HG03045 (cell line): Measurements from ENCODE around the gene MYH4.

Source experiments
- ATAC-seq: cut with Tn5 transposase; IDR thresholded peaks from one replicate; pipeline ENCODE4 v1.9.1; 2021; ENCODE audit warnings: mild to moderate bottlenecking, moderate library complexity; ENCODE audit not compliant: unreplicated experiment

Gene MYH4

DNA sequence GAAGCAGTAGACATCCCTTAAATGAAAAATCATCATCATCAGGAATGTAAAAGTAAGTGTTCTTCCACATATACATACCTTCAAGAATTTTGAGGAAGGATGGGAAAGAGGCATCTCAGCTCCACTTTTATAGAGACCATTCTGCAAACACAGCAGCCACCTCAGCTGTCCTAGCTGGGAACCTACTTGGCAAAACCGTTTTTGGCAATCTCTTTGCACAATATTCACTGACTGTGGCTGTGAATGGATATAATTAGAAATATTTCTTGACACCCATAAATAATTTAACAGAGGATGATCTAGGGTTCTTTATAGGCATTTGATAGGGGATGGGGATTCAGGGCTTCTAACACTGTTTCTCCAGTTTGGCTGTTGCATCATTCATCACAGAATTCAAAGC, at the start of gene MYH4:
Gene MYH4 (minus strand): TSS at position 101 of the 400 bp plus-strand sequence. CDS start 2,814 bp downstream, outside the sequence.
- no peak for ATAC-seq

DNA sequence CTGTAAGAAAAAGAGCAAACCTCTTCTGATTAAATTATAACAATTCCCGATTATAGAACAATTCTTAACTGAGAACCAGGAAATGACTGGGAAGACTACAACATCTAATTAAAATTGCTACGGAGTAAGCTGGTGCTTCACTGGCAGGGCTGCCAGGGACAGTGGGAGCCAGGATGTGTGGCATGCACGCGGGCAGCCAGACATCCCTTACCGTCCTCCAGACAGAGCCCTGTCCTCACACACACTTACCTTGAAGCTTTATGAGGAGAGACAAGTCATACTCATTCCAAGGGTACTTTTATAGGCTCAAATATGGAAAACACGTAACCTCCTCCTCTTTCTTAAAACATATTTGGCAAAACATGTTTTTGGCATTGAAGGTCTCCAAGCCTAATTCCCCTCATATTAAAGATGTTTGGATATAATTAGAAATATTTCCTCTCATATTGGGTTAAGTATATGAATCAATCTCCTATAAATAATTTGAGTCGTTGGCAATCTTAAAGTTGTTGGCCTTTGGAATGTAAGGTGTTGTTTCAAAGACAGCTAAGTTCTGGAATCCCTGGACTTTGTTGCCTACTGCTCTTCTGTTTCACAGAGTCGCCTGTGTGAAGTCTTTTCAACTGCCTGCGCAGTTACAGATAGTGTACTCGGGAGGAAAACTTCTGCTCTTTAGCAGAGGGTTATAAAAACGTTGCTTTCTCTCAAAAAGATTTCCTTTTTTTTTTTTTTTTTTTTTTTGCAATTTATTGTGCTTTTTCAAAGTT, 49.1 kb upstream of the MYH4 start, which contains the start of gene MYH1:
Gene MYH1 (minus strand): TSS at position 272 of the 767 bp plus-strand sequence. CDS start 1,900 bp downstream, outside the sequence.
- ATAC-seq, result no peak

DNA sequence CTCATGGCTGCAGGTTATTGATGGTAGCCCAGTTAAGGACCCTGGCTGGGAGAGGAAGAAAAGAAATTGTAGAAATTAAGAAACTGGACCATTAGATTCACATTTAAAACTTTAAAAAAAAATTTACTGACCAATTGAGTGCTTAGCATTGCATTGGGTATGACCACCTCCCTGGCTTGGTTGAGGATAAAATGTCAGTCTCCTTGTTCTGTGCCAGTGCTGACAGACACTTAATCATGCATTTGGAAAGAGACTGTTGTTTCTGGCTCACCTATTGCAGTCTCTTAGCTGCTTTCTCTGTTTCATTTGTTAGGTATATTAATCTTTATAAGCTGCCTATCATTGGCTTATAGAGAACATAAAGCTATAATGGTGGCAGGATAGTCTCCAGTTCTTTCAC, 47.3 kb upstream of the MYH4 start:
- ATAC-seq, result no peak

DNA sequence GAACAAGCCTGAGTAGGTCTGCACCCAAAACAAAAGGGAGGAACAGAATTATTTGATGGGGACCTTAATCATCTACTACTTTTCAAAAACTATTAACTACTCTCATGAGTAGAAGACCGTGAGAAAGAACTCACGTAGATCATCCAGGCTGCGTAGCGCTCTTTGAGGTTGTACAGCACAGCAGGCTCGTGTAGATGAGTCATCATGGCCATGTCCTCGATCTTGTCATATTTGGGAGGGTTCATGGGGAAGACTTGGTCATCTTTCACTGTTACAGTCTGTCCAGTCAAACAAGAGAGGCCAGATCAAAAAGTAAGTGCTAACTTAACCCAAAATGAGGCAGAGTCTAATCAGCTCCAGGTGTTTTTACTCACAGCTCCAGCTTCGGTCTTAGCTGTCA, 46.7 kb upstream of the MYH4 start:
- ATAC-seq, result no peak

DNA sequence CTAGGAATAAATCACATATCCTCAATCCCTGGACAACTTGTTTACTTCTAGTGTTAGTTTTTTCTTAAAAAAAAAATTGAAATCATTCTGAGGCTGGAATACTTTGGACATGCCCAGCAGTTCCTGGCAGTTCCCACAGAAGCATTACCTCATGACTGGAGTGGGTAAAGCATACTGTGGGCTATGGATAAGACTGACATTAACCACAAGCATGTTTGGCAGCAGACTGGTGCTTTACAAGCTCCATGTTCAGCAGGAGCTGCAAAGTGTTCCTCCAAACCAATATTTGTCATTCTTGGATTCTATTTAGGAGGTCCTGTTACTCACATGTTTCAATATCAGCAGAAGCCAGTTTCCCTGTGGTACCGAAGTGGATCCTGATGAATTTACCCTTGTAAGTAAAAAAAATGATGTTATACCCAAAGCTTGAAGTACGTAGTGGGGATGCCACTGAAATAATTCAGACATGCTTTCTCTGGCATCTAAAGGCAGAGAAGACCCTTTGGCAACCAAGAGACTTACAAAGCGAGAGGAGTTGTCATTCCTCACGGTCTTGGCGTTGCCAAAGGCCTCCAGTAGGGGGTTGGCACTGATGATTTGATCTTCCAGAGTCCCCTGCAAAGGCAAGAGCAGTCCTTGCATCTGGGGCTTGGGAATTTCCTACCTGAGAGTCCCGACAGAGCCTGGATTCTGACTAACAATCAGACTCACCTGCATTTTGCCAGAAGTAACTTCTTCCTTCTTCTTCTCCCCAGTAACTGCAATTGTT, 44.1 kb upstream of the MYH4 start:
- no peak for ATAC-seq

DNA sequence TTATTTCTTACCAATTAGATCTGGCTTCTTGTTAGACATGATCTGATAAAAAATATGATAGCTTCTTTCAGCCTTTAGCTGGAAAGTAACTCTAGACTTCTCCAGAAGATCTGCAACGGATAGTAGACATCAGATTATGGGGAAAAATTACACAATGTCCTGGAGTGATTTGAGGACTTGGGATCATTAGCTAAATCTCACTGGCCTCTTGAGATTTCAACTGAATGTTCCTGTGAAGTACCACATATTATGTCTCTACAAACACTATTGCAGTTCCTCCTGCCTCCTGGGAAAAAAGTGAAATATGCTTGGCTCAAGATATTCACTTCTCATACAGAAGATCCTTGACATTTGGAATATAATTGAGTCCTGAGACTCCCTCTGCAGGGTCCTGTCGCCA, 43.5 kb upstream of the MYH4 start:
- no peak for ATAC-seq

DNA sequence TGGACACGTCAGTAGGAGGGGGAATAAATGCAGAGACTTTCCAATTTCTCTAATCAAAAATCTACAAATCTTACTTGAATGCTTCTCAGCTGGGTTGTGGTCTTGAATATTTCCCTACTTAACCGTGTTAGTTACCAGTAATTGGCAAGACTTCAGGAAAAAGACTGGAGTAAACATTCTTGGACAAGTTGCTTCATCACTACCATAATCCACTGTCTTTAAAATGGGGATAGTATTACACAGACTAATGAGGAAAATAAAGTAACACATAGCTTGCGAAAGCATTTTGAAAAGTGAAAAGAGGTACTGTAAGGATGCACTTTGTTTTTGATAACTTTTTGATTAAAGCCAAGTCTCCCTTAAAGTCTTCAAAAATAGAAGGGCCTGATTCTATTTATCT, 30.6 kb upstream of the MYH4 start:
- ATAC-seq, result no peak

DNA sequence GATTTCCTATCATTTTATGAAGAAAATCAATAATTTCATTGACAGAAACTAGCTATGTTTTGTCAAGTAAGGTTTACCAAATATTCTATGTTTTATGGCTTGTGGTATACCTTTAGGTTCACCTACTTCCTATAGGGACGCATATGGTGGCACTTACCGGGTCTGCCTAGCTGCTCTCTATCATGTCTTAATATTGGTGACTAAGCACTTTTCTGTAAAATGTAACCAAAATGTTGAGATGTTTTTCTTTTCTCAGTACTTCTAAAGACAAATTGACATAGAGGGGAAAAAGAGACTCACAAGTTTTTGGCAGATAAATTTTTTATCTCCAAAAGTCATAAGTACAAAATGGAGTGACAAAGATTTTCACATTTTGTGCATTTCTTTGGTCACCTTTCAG, 22.6 kb upstream of the MYH4 start:
- no peak for ATAC-seq

DNA sequence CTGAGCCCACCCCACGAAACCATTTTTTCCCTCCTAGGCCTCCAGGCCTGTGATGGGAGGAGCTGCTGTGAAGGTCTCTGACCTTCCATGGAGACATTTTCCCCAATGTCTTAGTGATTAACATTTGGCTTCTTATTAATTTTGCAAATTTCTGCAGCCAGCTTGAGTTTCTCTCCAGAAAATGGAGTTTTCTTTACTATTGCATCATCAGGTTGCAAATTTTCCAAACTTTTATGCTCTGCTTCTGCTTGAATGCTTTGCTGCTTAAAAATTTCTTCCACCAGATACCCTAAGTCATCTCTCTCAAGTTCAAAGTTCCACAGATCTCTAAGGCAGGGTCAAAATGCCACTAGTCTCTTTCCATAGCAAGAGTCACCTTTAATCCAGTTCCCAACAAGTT, 12.9 kb upstream of the MYH4 start:
- ATAC-seq, result no peak

DNA sequence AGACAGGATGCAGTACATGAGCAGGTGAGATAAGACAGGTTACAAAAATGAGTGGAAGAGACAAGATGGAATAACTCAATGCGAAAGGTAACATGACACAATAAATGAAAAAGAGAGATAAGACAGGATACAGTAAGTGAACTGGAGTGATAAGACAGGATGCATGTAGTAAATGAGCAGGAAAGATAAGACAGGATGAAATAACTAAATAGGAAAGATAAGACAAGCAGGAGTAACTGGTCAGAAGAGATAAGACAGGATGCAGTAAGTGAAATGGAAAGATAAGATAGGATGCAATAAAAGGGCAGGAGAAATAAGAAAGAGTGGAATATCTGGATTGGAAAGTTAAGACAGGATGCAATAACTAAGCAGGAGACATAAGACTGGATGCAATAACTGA, 8.3 kb upstream of the MYH4 start:
- no peak for ATAC-seq

DNA sequence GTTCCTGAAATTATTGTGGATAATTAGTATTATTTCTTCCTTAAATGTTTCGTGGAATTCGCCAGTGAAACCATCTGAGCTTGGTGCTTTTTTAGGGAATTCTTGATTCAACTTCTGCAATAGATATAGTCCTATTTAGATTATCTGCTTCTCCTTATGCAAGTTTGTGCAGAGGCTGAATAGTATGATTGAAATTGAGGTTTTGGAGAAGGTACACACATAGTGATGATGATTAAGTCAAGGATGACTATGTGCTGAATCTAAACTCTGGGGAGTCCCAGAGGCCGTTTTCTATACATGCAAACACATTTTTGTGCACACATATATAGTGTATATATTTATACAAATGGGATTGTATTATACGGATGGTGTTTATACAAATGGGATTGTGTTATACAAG, 5.2 kb upstream of the MYH4 start:
- ATAC-seq, result no peak

DNA sequence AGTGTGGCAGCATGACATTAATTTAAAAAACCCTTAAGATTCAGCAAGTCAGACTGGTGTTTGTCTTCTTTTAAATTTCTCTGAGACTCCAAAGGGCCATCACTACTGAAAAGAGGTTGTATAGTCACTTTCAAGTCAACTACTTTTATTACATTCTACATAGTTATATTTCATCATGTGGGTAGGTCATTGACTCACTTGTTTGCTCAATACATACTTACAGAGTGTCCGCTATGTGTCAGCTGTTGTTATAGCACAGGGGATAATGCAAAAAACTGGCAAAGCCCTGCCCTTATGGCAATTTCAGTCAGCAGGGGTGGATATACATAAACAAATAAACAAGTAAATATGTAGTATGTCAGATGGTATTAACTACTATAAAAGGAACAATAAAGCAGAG, 2.5 kb upstream of the MYH4 start:
- no peak for ATAC-seq

DNA sequence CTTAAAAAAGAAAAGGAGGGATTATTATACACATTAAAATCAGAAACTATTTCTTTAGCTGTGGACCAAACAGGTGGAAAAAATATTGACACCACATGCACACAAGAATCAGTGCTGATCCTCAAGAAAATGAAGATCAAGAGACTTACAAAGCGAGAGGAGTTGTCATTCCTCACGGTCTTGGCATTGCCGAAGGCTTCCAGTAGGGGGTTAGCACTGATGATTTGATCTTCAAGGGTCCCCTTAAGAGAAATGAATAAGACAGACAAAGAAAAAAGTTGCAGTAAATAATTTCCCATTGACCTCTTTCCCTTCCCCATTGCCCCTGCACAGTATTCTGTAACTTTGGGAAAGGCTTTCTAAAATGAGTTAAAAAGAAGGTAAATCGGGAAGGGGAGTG, 6.0 kb downstream of the MYH4 start:
- ATAC-seq, result no peak

DNA sequence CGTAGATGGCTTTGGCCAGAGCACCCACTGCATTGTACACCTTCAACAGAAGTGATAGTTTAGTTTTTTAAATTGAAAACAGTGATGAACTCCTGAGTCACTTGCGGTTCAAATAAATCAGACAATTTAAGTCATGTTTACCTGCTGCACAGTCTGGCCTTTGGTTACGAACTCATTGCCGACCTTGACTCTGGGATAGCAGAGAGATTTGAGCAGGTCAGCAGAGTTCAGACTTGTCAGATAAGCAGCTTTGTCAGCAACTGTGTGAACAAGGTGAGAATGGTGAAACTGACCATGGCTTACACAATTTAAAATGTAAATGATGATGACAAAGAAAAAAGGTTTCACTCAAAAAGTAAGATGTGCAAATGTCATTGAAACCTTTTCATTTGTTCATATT, 9.3 kb downstream of the MYH4 start:
- ATAC-seq, result no peak

DNA sequence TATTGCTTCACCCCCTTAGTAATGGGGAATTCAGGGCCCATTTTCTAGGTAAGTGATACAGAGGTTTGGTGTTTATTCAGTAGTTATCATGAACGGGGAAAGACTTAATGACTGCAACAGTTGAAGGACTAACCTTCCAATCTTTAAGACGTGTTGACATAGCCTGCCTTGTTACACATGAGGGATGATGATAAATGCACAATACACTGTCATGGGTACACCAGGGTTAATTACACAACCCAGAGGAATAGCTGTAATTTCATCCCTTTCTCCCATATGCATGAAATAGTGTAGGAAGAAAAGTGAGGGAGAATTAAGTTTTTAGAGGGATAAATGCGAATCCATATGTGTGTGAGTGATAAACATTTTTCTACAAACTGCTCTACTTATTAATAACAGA, 10.7 kb downstream of the MYH4 start:
- ATAC-seq, result no peak

DNA sequence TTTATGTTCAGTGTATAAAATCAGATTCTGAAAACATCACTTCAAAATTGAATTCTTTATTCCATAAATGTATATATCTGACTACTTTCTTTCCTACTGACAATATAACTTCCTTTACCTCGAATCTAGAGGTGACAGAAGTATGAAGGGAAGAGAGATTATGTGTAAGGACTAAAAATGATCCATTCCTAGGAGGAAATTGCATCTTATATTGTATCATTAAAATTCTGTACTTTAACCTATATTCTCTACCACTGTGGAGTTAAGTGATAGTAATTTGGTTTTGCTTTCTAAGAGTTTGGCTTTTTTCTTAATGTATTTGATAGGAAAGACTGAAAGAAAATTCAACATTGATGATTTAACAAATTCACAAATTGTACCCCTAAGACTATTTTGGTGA, 11.4 kb downstream of the MYH4 start:
- ATAC-seq, result no peak

DNA sequence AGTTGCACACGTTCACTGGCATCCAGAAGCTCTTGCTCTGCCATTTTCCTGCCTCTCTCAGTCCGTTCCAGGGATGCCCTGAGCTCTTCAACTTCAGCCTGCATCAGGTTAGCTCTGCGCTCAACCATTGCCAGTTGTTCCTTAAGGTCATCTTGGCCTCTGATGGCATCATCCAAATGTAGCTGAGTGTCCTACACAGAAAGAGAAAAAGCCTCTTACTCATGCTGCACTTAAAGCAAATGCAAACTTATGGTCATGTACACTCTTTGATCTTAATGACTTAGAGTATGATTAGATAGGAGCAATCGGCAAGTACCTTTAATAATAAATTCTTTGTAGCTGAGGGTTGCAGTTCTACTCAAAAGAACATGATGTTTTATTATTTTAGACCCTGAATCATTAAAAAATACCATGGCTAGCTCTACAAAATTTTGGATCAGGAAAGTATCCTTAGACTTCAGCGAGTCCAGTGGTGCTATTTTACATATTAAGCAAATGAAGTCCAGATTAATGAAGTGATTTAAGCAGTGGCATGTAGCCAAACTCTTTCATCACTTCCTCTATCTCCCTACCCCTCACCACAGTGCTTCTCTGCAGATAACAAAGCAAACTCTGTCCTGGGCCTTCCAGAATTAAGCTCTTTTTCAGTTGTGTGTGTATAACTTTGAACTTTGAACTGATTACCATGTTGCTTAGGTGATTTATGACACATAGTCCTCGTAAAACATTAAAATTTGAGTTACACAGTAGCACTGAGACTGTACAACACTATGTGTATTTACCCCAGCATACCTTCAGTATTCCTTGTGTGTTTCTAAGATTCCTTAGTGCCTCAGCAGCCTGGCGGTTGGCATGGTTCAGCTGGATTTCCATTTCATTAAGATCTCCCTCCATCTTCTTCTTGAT, 22.1 kb downstream of the MYH4 start:
- ATAC-seq, result no peak

DNA sequence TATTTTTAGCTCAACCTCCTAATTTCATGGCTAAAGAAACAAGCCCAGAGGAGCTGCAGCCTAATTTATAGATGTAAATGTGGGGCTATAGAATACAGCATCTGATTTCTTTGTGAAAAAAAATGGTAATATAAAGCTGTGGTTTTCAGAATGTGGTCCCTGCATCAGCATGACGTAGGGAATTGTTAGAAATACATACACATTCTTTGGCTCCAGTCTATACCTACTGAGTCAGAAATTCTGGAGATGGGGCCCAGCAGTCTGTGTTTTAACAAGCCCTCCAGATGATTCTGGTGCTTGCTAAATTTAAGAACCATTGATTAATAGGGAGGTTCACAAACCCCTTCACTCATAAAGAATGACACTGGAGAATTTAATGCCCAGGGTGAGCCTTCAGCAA, 29.5 kb downstream of the MYH4 start:
- ATAC-seq, result no peak

DNA sequence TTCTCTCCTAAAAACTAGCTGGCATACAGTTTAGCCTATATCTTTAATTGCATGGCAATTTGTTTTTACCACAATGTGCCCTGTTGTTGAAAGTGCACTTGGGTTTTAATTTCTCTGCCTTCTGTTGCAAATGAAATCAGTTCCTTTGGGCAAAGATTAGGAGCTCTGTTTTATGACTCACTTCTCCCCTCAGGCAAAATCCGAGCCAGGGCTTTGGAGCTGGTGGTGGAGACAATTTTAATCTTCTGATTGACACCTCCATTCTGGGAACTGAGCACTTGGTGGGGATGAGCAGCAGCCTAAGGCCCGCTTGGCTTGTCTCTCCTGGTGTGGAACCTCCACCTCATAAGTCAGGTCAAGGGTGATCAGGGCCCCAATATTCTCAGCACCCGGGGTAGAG, 34.3 kb downstream of the MYH4 start:
- ATAC-seq, result no peak

DNA sequence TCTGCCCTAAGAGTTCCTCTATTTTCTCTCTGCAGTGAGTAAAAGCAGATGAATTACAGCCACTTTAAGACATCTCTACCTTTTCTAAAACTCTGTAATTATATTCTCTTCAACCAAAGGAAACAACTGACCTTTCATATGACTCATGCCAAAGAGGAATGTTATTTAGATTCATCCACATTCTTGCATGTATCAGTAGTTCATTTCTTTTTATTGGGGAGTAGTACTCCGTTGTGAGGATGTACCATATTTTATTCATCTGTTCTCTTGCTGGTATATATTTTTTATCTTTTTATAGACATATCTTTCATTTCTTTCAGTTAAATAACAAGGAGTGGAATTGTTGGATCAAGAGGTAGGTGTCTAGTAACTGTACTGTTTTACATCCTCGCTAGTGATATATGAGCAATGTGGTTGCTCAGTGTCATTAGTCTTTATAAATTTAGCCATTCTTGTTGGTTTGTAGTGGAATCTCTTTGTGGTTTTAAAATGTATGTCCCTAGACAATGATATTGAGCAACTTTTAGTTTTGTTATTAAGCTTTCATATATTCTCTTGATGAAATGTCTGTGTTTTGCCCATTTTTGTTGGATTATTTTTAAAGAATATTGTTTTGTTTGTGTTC, 39.8 kb downstream of the MYH4 start:
- no peak for ATAC-seq

DNA sequence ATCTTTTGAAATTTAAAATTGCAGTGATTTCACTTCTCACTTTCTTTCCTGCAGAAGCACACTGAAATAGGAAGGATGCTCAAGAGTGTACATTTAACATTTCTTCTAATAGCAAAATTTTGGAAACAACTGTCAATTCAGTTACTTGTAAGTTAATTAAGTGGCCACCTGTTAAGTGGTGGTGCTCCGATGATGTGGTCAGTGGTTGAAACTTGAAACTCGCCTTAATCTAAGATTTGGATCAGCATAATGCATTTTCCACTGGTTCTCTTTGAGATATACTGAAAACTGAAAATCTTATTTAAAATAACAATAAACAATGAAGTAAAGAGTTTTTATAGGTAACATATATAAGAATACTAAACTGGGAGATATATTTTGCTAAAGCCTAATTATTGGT, 40.6 kb downstream of the MYH4 start:
- ATAC-seq, result no peak
